WTC11 (cell line): ENCODE results near the gene BMPR1B. TPM values are rescaled to one million over a fixed set of nuclear protein-coding genes. Genes with fewer than 3 reads are reported as not detected.

Experiments
- ATAC-seq: fragments of 200-7000 bp; cut with Tn5 transposase; 2 replicates; pipeline ENCODE4 v1.10.0; 2021; ENCODE audit warnings: mild to moderate bottlenecking, moderate library complexity
- CTCF ChIA-PET: fragments of 300-600 bp; sonication (Branson Sonifier 250); formaldehyde crosslinking; loops from one replicate; lab custom pipeline; 2021; ENCODE audit warnings: antibody characterized with exemption; lab: Charles Lee
- POLR2A ChIA-PET: fragments of 350-600 bp; sonication (Branson Sonifier 250); formaldehyde crosslinking; loops from one replicate; lab custom pipeline; 2021; ENCODE audit warnings: antibody characterized with exemption; lab: Charles Lee
- DNase-seq: peaks from one replicate; pipeline ENCODE4 v3.0.0; 2021; ENCODE audit warnings: low spot score
- H3K27ac Mint-ChIP-seq: 2 replicates; pipeline ENCODE4 v1.8.0; 2021; ENCODE audit warnings: mixed read lengths
- H3K27me3 Mint-ChIP-seq: 2 replicates; pipeline ENCODE4 v1.8.0; 2021; ENCODE audit warnings: low read depth, mild to moderate bottlenecking, moderate library complexity, mixed read lengths
- H3K36me3 Mint-ChIP-seq: 2 replicates; pipeline ENCODE4 v1.8.0; 2021; ENCODE audit warnings: mixed read lengths
- H3K4me1 Mint-ChIP-seq: 2 replicates; pipeline ENCODE4 v1.8.0; 2022; ENCODE audit warnings: mixed read lengths
- H3K4me3 Mint-ChIP-seq: 2 replicates; pipeline ENCODE4 v1.8.0; 2021; ENCODE audit warnings: mild to moderate bottlenecking, moderate library complexity, mixed read lengths
- H3K9me3 Mint-ChIP-seq: 2 replicates; pipeline ENCODE4 v1.8.0; 2021; ENCODE audit warnings: mixed read lengths
- CBFB ChIP-seq: sonication (generic); formaldehyde crosslinking; IDR thresholded peaks from 2 replicates; pipeline ENCODE4 v1.8.1; 2022; ENCODE audit warnings: mild to moderate bottlenecking, low read depth, missing genetic modification reagents
- E2F4 ChIP-seq: sonication (generic); formaldehyde crosslinking; IDR thresholded peaks from 2 replicates; pipeline ENCODE4 v1.8.1; 2022; ENCODE audit warnings: low read depth, mild to moderate bottlenecking, moderate library complexity, missing genetic modification reagents, borderline replicate concordance
- ERG ChIP-seq: fragments of 250-450 bp; sonication (Bioruptor Pico); IDR thresholded peaks from 2 replicates; pipeline ENCODE4 v1.8.0; 2021; ENCODE audit warnings: mild to moderate bottlenecking
- GTF2I ChIP-seq: fragments of 250-450 bp; sonication (Bioruptor Pico); conservative IDR thresholded peaks from 2 replicates; pipeline ENCODE4 v1.4.0; 2021; ENCODE audit warnings: mild to moderate bottlenecking
- HMGXB4 ChIP-seq: sonication (generic); formaldehyde crosslinking; IDR thresholded peaks from 2 replicates; pipeline ENCODE4 v1.8.1; 2023; ENCODE audit warnings: mild to moderate bottlenecking, moderate library complexity, missing genetic modification reagents
- JUN ChIP-seq: sonication (generic); formaldehyde crosslinking; IDR thresholded peaks from 2 replicates; pipeline ENCODE4 v1.8.0; 2023; ENCODE audit warnings: mild to moderate bottlenecking, missing genetic modification reagents
- MYBL2 ChIP-seq: sonication (generic); formaldehyde crosslinking; IDR thresholded peaks from 2 replicates; pipeline ENCODE4 v1.8.1; 2023; ENCODE audit warnings: mild to moderate bottlenecking, moderate library complexity, missing genetic modification reagents
- NFATC4 ChIP-seq: fragments of 250-450 bp; sonication (Bioruptor Pico); IDR thresholded peaks from 2 replicates; pipeline ENCODE4 v1.9.0; 2021; ENCODE audit warnings: mild to moderate bottlenecking
- NR2C2 ChIP-seq: sonication (generic); formaldehyde crosslinking; IDR thresholded peaks from 2 replicates; pipeline ENCODE4 v1.8.0; 2022; ENCODE audit warnings: mild to moderate bottlenecking, missing genetic modification reagents
- RELA ChIP-seq: sonication (generic); formaldehyde crosslinking; IDR thresholded peaks from 2 replicates; pipeline ENCODE4 v1.8.1; 2022; ENCODE audit warnings: missing genetic modification reagents, mild to moderate bottlenecking, borderline replicate concordance
- STAT6 ChIP-seq: sonication (generic); formaldehyde crosslinking; conservative IDR thresholded peaks from 2 replicates; pipeline ENCODE4 v1.8.1; 2023; ENCODE audit warnings: mild to moderate bottlenecking, low read depth, missing genetic modification reagents, moderate library complexity
- TCF7 ChIP-seq: sonication (generic); formaldehyde crosslinking; IDR thresholded peaks from 2 replicates; pipeline ENCODE4 v1.8.0; 2022; ENCODE audit warnings: mild to moderate bottlenecking, low read depth, missing genetic modification reagents, moderate library complexity
- TEAD4 ChIP-seq: sonication (generic); formaldehyde crosslinking; IDR thresholded peaks from 2 replicates; pipeline ENCODE4 v1.8.0; 2022; ENCODE audit warnings: mild to moderate bottlenecking, missing genetic modification reagents
- TP53 ChIP-seq: sonication (generic); formaldehyde crosslinking; IDR thresholded peaks from 2 replicates; pipeline ENCODE4 v1.8.1; 2023; ENCODE audit warnings: mild to moderate bottlenecking, missing genetic modification reagents
- ZNF263 ChIP-seq: sonication (generic); formaldehyde crosslinking; IDR thresholded peaks from 2 replicates; pipeline ENCODE4 v1.8.1; 2022; ENCODE audit warnings: low read depth, mild to moderate bottlenecking, moderate library complexity, missing genetic modification reagents
- ZNF512 ChIP-seq: sonication (generic); formaldehyde crosslinking; IDR thresholded peaks from 2 replicates; pipeline ENCODE4 v1.8.1; 2022; ENCODE audit warnings: missing genetic modification reagents, borderline replicate concordance
- ZNF532 ChIP-seq: fragments of 250-450 bp; sonication (Bioruptor Pico); IDR thresholded peaks from 2 replicates; pipeline ENCODE4 v1.9.0; 2021; ENCODE audit warnings: mild to moderate bottlenecking, borderline replicate concordance
- total RNA-seq: library from RNA; stranded (reverse); gene quantifications from 3 replicates; pipeline ENCODE4 v1.2.3, GENCODE V29; 2021

Gene BMPR1B
- total RNA-seq, 1 experiment from 2014 or later = 0.77 TPM

GRCh38 chr4:94870146-94870545 lies 112.4 kb downstream of the BMPR1B start:
- no peaks in the 10 kb centered on the region for H3K27me3 Mint-ChIP-seq
- H3K9me3 Mint-ChIP-seq = no peaks in the 10 kb centered on the region
- H3K4me1 Mint-ChIP-seq = no peaks in the 10 kb centered on the region
- no peak for TF ChIP-seq CBFB
- TF ChIP-seq TP53 = no peak
- TF ChIP-seq GTF2I (CRISPR knock-in tag) = no peak
- TF ChIP-seq, all 79 proteins: peak for 0
- Mint-ChIP-seq H3K36me3 (no peaks in the 10 kb centered on the region), H3K4me3 (no peak overlapping the region), H3K27ac (no peak overlapping the region)
- DNase-seq (no peak), ATAC-seq (no peak)
- ChIA-PET CTCF (no interaction called here), POLR2A (no interaction called here)

GRCh38 chr4:94871644-94872305 lies 114.0 kb downstream of the BMPR1B start:
- ChIA-PET POLR2A (no interaction called here), CTCF (no interaction called here)
- H3K36me3 Mint-ChIP-seq = no peaks in the 10 kb centered on the region
- no peak for DNase-seq
- H3K27ac Mint-ChIP-seq = no peak overlapping the region
- H3K4me3 Mint-ChIP-seq = no peak overlapping the region
- no peaks in the 10 kb centered on the region for H3K27me3 Mint-ChIP-seq
- H3K9me3 Mint-ChIP-seq = no peaks in the 10 kb centered on the region
- H3K4me1 Mint-ChIP-seq = no peaks in the 10 kb centered on the region
- ATAC-seq = no peak
- no peak for TF ChIP-seq TCF7
- TF ChIP-seq NFATC4 (CRISPR knock-in tag) = no peak
- no peak for TF ChIP-seq ZNF512 (CRISPR knock-in tag)
- TF ChIP-seq JUN (CRISPR knock-in tag) = no peak
- TF ChIP-seq E2F4 (CRISPR knock-in tag) = no peak
- TF ChIP-seq ZNF263 (CRISPR knock-in tag) = no peak
- no peak for TF ChIP-seq MYBL2 (CRISPR knock-in tag)
- TF ChIP-seq RELA (CRISPR knock-in tag) = no peak
- TF ChIP-seq ERG (CRISPR knock-in tag) = no peak
- TF ChIP-seq STAT6 (CRISPR knock-in tag) = no peak
- TF ChIP-seq ZNF532 (CRISPR knock-in tag) = no peak
- TF ChIP-seq TEAD4 = no peak
- TF ChIP-seq HMGXB4 = no peak
- no peak for TF ChIP-seq NR2C2 (CRISPR knock-in tag)
- TF ChIP-seq TP53 = no peak
